Neural cell (in vitro differentiated cells): Measurements from ENCODE around the gene CIITA. TPM values are rescaled to one million over a fixed set of nuclear protein-coding genes. Genes with fewer than 3 reads are reported as not detected.

ENCODE experiments used
- H2AFZ ChIP-seq: fragments of 200-600, 300-800 bp; sonication (generic), shearing (Covaris generic); 2 replicates; pipeline ENCODE4 v1.6.0; 2014; ENCODE audit warnings: low read depth, mild to moderate bottlenecking, antibody characterized with exemption, low read length, moderate library complexity
- H3F3A ChIP-seq: fragments of 200-600 bp; shearing (Covaris generic); 2 replicates; pipeline ENCODE4 v1.6.1; 2016; ENCODE audit warnings: mild to moderate bottlenecking, moderate library complexity, mixed read lengths, antibody characterized with exemption, low read length; ENCODE audit not compliant: insufficient read depth, poor library complexity, severe bottlenecking
- H3K27ac ChIP-seq: fragments of 200-600, 300-800 bp; sonication (generic), shearing (Covaris generic); 2 replicates; pipeline ENCODE4 v1.5.1; 2014; ENCODE audit warnings: mild to moderate bottlenecking, low read length, moderate library complexity
- H3K27me3 ChIP-seq: fragments of 300-800, 200-600 bp; sonication (generic), shearing (Covaris generic); 2 replicates; pipeline ENCODE4 v1.6.0; 2014; ENCODE audit warnings: mild to moderate bottlenecking, low read depth, low read length, moderate library complexity; ENCODE audit not compliant: insufficient read depth
- H3K36me3 ChIP-seq: fragments of 300-800, 200-600 bp; sonication (generic), shearing (Covaris generic); 2 replicates; pipeline ENCODE4 v1.5.1; 2014; ENCODE audit warnings: mild to moderate bottlenecking, antibody characterized with exemption, low read length, moderate library complexity; ENCODE audit not compliant: insufficient read depth
- H3K4me2 ChIP-seq: fragments of 300-800, 200-600 bp; sonication (generic), shearing (Covaris generic); 2 replicates; pipeline ENCODE4 v1.6.0; 2014; ENCODE audit warnings: mild to moderate bottlenecking, low read length
- H3K4me3 ChIP-seq: fragments of 300-800, 200-600 bp; sonication (generic), shearing (Covaris generic); 2 replicates; pipeline ENCODE4 v1.5.1; 2014; ENCODE audit warnings: mild to moderate bottlenecking, low read length, moderate library complexity
- H3K79me2 ChIP-seq: fragments of 200-600 bp; shearing (Covaris generic); replicated peaks from 2 replicates; pipeline ENCODE4 v1.6.0; 2014; ENCODE audit warnings: mild to moderate bottlenecking, low read length, moderate library complexity; ENCODE audit not compliant: insufficient read depth
- H3K9ac ChIP-seq: fragments of 300-800, 200-600 bp; sonication (generic), shearing (Covaris generic); 2 replicates; pipeline ENCODE4 v1.6.1; 2016; ENCODE audit warnings: mild to moderate bottlenecking, low read length, mixed read lengths
- H3K9me2 ChIP-seq: fragments of 200-600 bp; shearing (Covaris generic); 2 replicates; pipeline ENCODE4 v1.6.1; 2016; ENCODE audit warnings: mild to moderate bottlenecking, low read length, mixed read lengths; ENCODE audit not compliant: insufficient read depth
- H3K9me3 ChIP-seq: fragments of 200-600, 300-800 bp; sonication (generic), shearing (Covaris generic); 2 replicates; pipeline ENCODE4 v1.6.1; 2016; ENCODE audit warnings: mild to moderate bottlenecking, mixed run types, low read length, moderate library complexity, mixed read lengths
- H4K20me1 ChIP-seq: fragments of 200-600 bp; shearing (Covaris generic); 2 replicates; pipeline ENCODE4 v1.6.1; 2016; ENCODE audit warnings: mild to moderate bottlenecking, mixed run types; ENCODE audit not compliant: insufficient read depth
- CTCF ChIP-seq: fragments of 450-650 bp; IDR thresholded peaks from 2 replicates; pipeline ENCODE4 v1.5.1; 2014; ENCODE audit warnings: antibody characterized with exemption, mild to moderate bottlenecking, moderate library complexity; ENCODE audit not compliant: poor library complexity, severe bottlenecking
- EP300 ChIP-seq: fragments of 450-650 bp; conservative IDR thresholded peaks from 2 replicates; pipeline ENCODE4 v1.6.1; 2014; ENCODE audit warnings: antibody characterized with exemption, mild to moderate bottlenecking, moderate library complexity; ENCODE audit not compliant: poor library complexity, severe bottlenecking
- EZH2 ChIP-seq: fragments of 200-600, 300-800 bp; shearing (Covaris generic), sonication (generic); IDR thresholded peaks from 2 replicates; pipeline ENCODE4 v1.6.1; 2014; ENCODE audit warnings: antibody characterized with exemption, low read length, borderline replicate concordance, mild to moderate bottlenecking; ENCODE audit not compliant: insufficient read depth, poor library complexity, severe bottlenecking
- MXI1 ChIP-seq: fragments of 450-650 bp; conservative IDR thresholded peaks from 2 replicates; pipeline ENCODE4 v1.6.1; 2014; ENCODE audit warnings: antibody characterized with exemption, mild to moderate bottlenecking; ENCODE audit not compliant: poor library complexity, severe bottlenecking
- REST ChIP-seq: IDR thresholded peaks from 2 replicates; pipeline ENCODE4 v1.6.1; 2012; ENCODE audit warnings: borderline replicate concordance
- SMC3 ChIP-seq: fragments of 450-650 bp; conservative IDR thresholded peaks from 2 replicates; pipeline ENCODE4 v1.6.1; 2014; ENCODE audit warnings: antibody characterized with exemption, mild to moderate bottlenecking, moderate library complexity; ENCODE audit not compliant: poor library complexity
- TAF1 ChIP-seq: IDR thresholded peaks from 2 replicates; pipeline ENCODE4 v1.6.1; 2012; ENCODE audit warnings: low read depth
- polyA plus RNA-seq: library from polyadenylated mRNA; depleted of rRNA; stranded (reverse); fragments of >200 nt; gene quantifications from 2 replicates; pipeline ENCODE4 v1.2.3, GENCODE V29; 2014

Gene CIITA
- polyA plus RNA-seq, 1 donor from 2014 or later = not detected

GRCh38 chr16:10877472-10877946 is 507 bp downstream of the CIITA start:
- Histone ChIP-seq H3K9ac (no peak overlapping the region), H2AFZ (no peak overlapping the region), H3K27me3 (peaks cover 39% of the 10 kb centered on the region), H3K9me3 (no peaks in the 10 kb centered on the region), H4K20me1 (no peaks in the 10 kb centered on the region), H3F3A (no peaks in the 10 kb centered on the region), H3K27ac (no peak overlapping the region), H3K36me3 (no peaks in the 10 kb centered on the region), H3K79me2 (no peaks in the 10 kb centered on the region), H3K4me3 (no peak overlapping the region), H3K4me2 (no peak overlapping the region), H3K9me2 (no peaks in the 10 kb centered on the region)
- no peak for TF ChIP-seq REST
- no peak for TF ChIP-seq CTCF
- no peak for TF ChIP-seq SMC3
- TF ChIP-seq EP300 = no peak

GRCh38 chr16:10878328-10878643 is 1.3 kb downstream of the CIITA start:
- no peaks in the 10 kb centered on the region for H3K36me3 ChIP-seq
- peaks cover 35% of the 10 kb centered on the region for H3K27me3 ChIP-seq
- no peaks in the 10 kb centered on the region for H3K9me2 ChIP-seq
- H4K20me1 ChIP-seq = no peaks in the 10 kb centered on the region
- TF ChIP-seq SMC3 (no peak), EZH2 (no peak), REST (no peak), TAF1 (no peak), MXI1 (no peak)
- H3F3A ChIP-seq = no peaks in the 10 kb centered on the region
- no peak overlapping the region for H2AFZ ChIP-seq
- no peak overlapping the region for H3K9ac ChIP-seq
- H3K9me3 ChIP-seq = no peaks in the 10 kb centered on the region
- no peak overlapping the region for H3K4me2 ChIP-seq
- H3K4me3 ChIP-seq = no peak overlapping the region
- H3K27ac ChIP-seq = no peak overlapping the region
- no peaks in the 10 kb centered on the region for H3K79me2 ChIP-seq
